ENCODE results near the gene ABCB9.

Gene ABCB9

GRCh38 chr12:122980183-122981035 is 14.1 kb upstream of the ABCB9 start, which contains the start of gene ARL6IP4:
TSS of gene ARL6IP4 (plus strand) at chr12:122980681. CDS start at chr12:122981140, 459 bp downstream.
- H3K9me3 Mint-ChIP-seq: no peaks in the 10 kb centered on the region
- H3K27me3 Mint-ChIP-seq (ENCODE audit: low read depth): no peaks in the 10 kb centered on the region
- H3K36me3 Mint-ChIP-seq (ENCODE audit: low read depth): peaks cover 14% of the 10 kb centered on the region
- H3K27ac Mint-ChIP-seq: peak within 1 kb of the TSS; percentile 88
- peak within 1 kb of the TSS; percentile 90 for H3K4me3 Mint-ChIP-seq
- peaks cover 26% of the 10 kb centered on the region for H3K4me1 Mint-ChIP-seq (ENCODE audit: low read depth)

GRCh38 chr12:122979908-122980182 is 13.6 kb upstream of the ABCB9 start:
- Mint-ChIP-seq H3K4me1 (ENCODE audit: low read depth) (peaks cover 26% of the 10 kb centered on the region), H3K9me3 (no peaks in the 10 kb centered on the region), H3K4me3 (peak overlapping the region; percentile 89), H3K36me3 (ENCODE audit: low read depth) (peaks cover 14% of the 10 kb centered on the region), H3K27ac (peak overlapping the region; percentile 88), H3K27me3 (ENCODE audit: low read depth) (no peaks in the 10 kb centered on the region)

GRCh38 chr12:122979001-122979907 is 13.0 kb upstream of the ABCB9 start:
- peak overlapping the region; percentile 88 for H3K27ac Mint-ChIP-seq
- peaks cover 29% of the 10 kb centered on the region for H3K4me1 Mint-ChIP-seq (ENCODE audit: low read depth)
- H3K36me3 Mint-ChIP-seq (ENCODE audit: low read depth): peaks cover 12% of the 10 kb centered on the region
- H3K9me3 Mint-ChIP-seq: no peaks in the 10 kb centered on the region
- H3K4me3 Mint-ChIP-seq: peak overlapping the region; percentile 89
- no peaks in the 10 kb centered on the region for H3K27me3 Mint-ChIP-seq (ENCODE audit: low read depth)

- H3K4me3 Mint-ChIP-seq: no peak overlapping the region
- H3K27me3 Mint-ChIP-seq (ENCODE audit: low read depth): no peaks in the 10 kb centered on the region
- peaks cover 33% of the 10 kb centered on the region for H3K4me1 Mint-ChIP-seq (ENCODE audit: low read depth)
- no peaks in the 10 kb centered on the region for H3K9me3 Mint-ChIP-seq
- peak overlapping the region; percentile 26 for H3K27ac Mint-ChIP-seq
- peaks cover 12% of the 10 kb centered on the region for H3K36me3 Mint-ChIP-seq (ENCODE audit: low read depth)
Observed at GRCh38 chr12:122978507-122978955, 12.3 kb upstream of the ABCB9 start.

GRCh38 chr12:122977655-122978392 is 11.6 kb upstream of the ABCB9 start:
- H3K9me3 Mint-ChIP-seq: no peaks in the 10 kb centered on the region
- peaks cover 27% of the 10 kb centered on the region for H3K4me1 Mint-ChIP-seq (ENCODE audit: low read depth)
- no peak overlapping the region for H3K4me3 Mint-ChIP-seq
- H3K27me3 Mint-ChIP-seq (ENCODE audit: low read depth): no peaks in the 10 kb centered on the region
- peak overlapping the region; percentile 26 for H3K27ac Mint-ChIP-seq
- H3K36me3 Mint-ChIP-seq (ENCODE audit: low read depth): peaks cover 5% of the 10 kb centered on the region

GRCh38 chr12:122977153-122977552 is 10.9 kb upstream of the ABCB9 start:
- no peak overlapping the region for H3K4me3 Mint-ChIP-seq
- H3K4me1 Mint-ChIP-seq (ENCODE audit: low read depth): peaks cover 25% of the 10 kb centered on the region
- no peak overlapping the region for H3K27ac Mint-ChIP-seq
- H3K9me3 Mint-ChIP-seq: no peaks in the 10 kb centered on the region
- H3K36me3 Mint-ChIP-seq (ENCODE audit: low read depth): peaks cover 4% of the 10 kb centered on the region
- no peaks in the 10 kb centered on the region for H3K27me3 Mint-ChIP-seq (ENCODE audit: low read depth)

- Mint-ChIP-seq H3K27me3 (ENCODE audit: low read depth) (no peaks in the 10 kb centered on the region), H3K36me3 (ENCODE audit: low read depth) (peaks cover 1% of the 10 kb centered on the region), H3K9me3 (no peaks in the 10 kb centered on the region), H3K27ac (no peak overlapping the region), H3K4me1 (ENCODE audit: low read depth) (peaks cover 22% of the 10 kb centered on the region), H3K4me3 (no peak overlapping the region)
Observed at GRCh38 chr12:122976648-122976975, 10.3 kb upstream of the ABCB9 start.

- Mint-ChIP-seq H3K36me3 (ENCODE audit: low read depth) (no peaks in the 10 kb centered on the region), H3K9me3 (no peaks in the 10 kb centered on the region), H3K4me1 (ENCODE audit: low read depth) (peaks cover 19% of the 10 kb centered on the region), H3K4me3 (peak overlapping the region; percentile 94), H3K27me3 (ENCODE audit: low read depth) (no peaks in the 10 kb centered on the region), H3K27ac (peak overlapping the region; percentile 99)
Observed at GRCh38 chr12:122975790-122976647, 9.8 kb upstream of the ABCB9 start.

GRCh38 chr12:122974892-122975789 is 8.9 kb upstream of the ABCB9 start, which contains the start of gene OGFOD2:
TSS of gene OGFOD2 (plus strand) at chr12:122975244. CDS start at chr12:122975252, 8 bp downstream.
- Mint-ChIP-seq H3K4me3 (peak within 1 kb of the TSS; percentile 94), H3K36me3 (ENCODE audit: low read depth) (no peaks in the 10 kb centered on the region), H3K27ac (peak within 1 kb of the TSS; percentile 99), H3K27me3 (ENCODE audit: low read depth) (no peaks in the 10 kb centered on the region), H3K4me1 (ENCODE audit: low read depth) (peaks cover 18% of the 10 kb centered on the region), H3K9me3 (no peaks in the 10 kb centered on the region)

- no peaks in the 10 kb centered on the region for H3K27me3 Mint-ChIP-seq (ENCODE audit: low read depth)
- no peaks in the 10 kb centered on the region for H3K9me3 Mint-ChIP-seq
- H3K36me3 Mint-ChIP-seq (ENCODE audit: low read depth): no peaks in the 10 kb centered on the region
- H3K4me1 Mint-ChIP-seq (ENCODE audit: low read depth): peaks cover 13% of the 10 kb centered on the region
- peak overlapping the region; percentile 99 for H3K27ac Mint-ChIP-seq
- H3K4me3 Mint-ChIP-seq: peak overlapping the region; percentile 94
Observed at GRCh38 chr12:122974274-122974891, 8.1 kb upstream of the ABCB9 start.

- no peaks in the 10 kb centered on the region for H3K9me3 Mint-ChIP-seq
- no peak overlapping the region for H3K27ac Mint-ChIP-seq
- H3K27me3 Mint-ChIP-seq (ENCODE audit: low read depth): no peaks in the 10 kb centered on the region
- H3K36me3 Mint-ChIP-seq (ENCODE audit: low read depth): no peaks in the 10 kb centered on the region
- H3K4me1 Mint-ChIP-seq (ENCODE audit: low read depth): peaks cover 13% of the 10 kb centered on the region
- H3K4me3 Mint-ChIP-seq: no peak overlapping the region
Observed at GRCh38 chr12:122969676-122970075, 3.4 kb upstream of the ABCB9 start.

GRCh38 chr12:122968104-122968503 is 1.8 kb upstream of the ABCB9 start:
- Mint-ChIP-seq H3K27me3 (ENCODE audit: low read depth) (no peaks in the 10 kb centered on the region), H3K36me3 (ENCODE audit: low read depth) (no peaks in the 10 kb centered on the region), H3K4me1 (ENCODE audit: low read depth) (peaks cover 7% of the 10 kb centered on the region), H3K4me3 (no peak overlapping the region), H3K27ac (no peak overlapping the region), H3K9me3 (no peaks in the 10 kb centered on the region)

Measured in T-helper 1 cell treated with Interleukin-12 subunit alpha and Interleukin-12 subunit beta and Interleukin-4 antibody, amounts not matched to agents 30 μg/mL and 1 μg/mL, for 36 hours (primary cell).